HEK293T (cell line): Measurements from ENCODE around the gene ZNF277.

Experiments
- ARNT ChIP-seq: fragments of 450-650 bp; IDR thresholded peaks from 2 replicates; pipeline ENCODE4 v1.6.1; 2017; ENCODE audit warnings: mild to moderate bottlenecking
- BHLHE40 ChIP-seq: fragments of 450-650 bp; IDR thresholded peaks from 2 replicates; pipeline ENCODE4 v1.6.1; 2016; ENCODE audit warnings: mild to moderate bottlenecking, moderate library complexity, borderline replicate concordance
- NFRKB ChIP-seq: fragments of 450-650 bp; IDR thresholded peaks from 2 replicates; pipeline ENCODE4 v1.6.1; 2016; ENCODE audit warnings: mild to moderate bottlenecking, moderate library complexity
- PKNOX1 ChIP-seq: fragments of 450-650 bp; IDR thresholded peaks from 2 replicates; pipeline ENCODE4 v1.6.1; 2016

GRCh38 chr7:112215787-112216186 is 9.3 kb downstream of the ZNF277 start:
- no peak for TF ChIP-seq NFRKB
- no peak for TF ChIP-seq ARNT
- TF ChIP-seq PKNOX1: no peak
- TF ChIP-seq BHLHE40: no peak
